ENCODE measurements around the gene ANKRD10.

The ANKRD10 gene

GRCh38 chr13:110883542-110883941, 31.3 kb downstream of the ANKRD10 start:
- H3K27ac ChIP-seq (ENCODE audit: low read length): no peak overlapping the region
- no peak overlapping the region for H3K4me3 ChIP-seq (ENCODE audit: low read length in 2 of 2)
- no peaks in the 10 kb centered on the region for H3K27me3 ChIP-seq (ENCODE audit: control insufficient read depth in 1 of 2, insufficient read depth in 2 of 2, low read length in 2 of 2)
- H3K9ac ChIP-seq (ENCODE audit: low read length in 2 of 2): no peak overlapping the region
- no peaks in the 10 kb centered on the region for H3K4me1 ChIP-seq (ENCODE audit: control insufficient read depth, insufficient read depth, low read length)
- H3K9me3 ChIP-seq (ENCODE audit: control insufficient read depth in 2 of 2, low read length in 2 of 2): no peaks in the 10 kb centered on the region
- peaks cover 0 to 8% of the 10 kb centered on the region in 2 donors for H3K36me3 ChIP-seq (ENCODE audit: control insufficient read depth in 2 of 2, insufficient read depth in 2 of 2, low read length in 2 of 2)

GRCh38 chr13:110882972-110883371, 31.9 kb downstream of the ANKRD10 start:
- no peaks in the 10 kb centered on the region for H3K4me1 ChIP-seq (ENCODE audit: control insufficient read depth, insufficient read depth, low read length)
- H3K27me3 ChIP-seq (ENCODE audit: control insufficient read depth in 1 of 2, insufficient read depth in 2 of 2, low read length in 2 of 2): no peaks in the 10 kb centered on the region
- peaks cover 0 to 8% of the 10 kb centered on the region in 2 donors for H3K36me3 ChIP-seq (ENCODE audit: control insufficient read depth in 2 of 2, insufficient read depth in 2 of 2, low read length in 2 of 2)
- no peak overlapping the region for H3K27ac ChIP-seq (ENCODE audit: low read length)
- H3K9ac ChIP-seq (ENCODE audit: low read length in 2 of 2): no peak overlapping the region
- H3K4me3 ChIP-seq (ENCODE audit: low read length in 2 of 2): no peak overlapping the region
- H3K9me3 ChIP-seq (ENCODE audit: control insufficient read depth in 2 of 2, low read length in 2 of 2): no peaks in the 10 kb centered on the region

GRCh38 chr13:110881839-110882627, 32.8 kb downstream of the ANKRD10 start:
- H3K9ac ChIP-seq (ENCODE audit: low read length in 2 of 2): no peak overlapping the region
- H3K27me3 ChIP-seq (ENCODE audit: control insufficient read depth in 1 of 2, insufficient read depth in 2 of 2, low read length in 2 of 2): no peaks in the 10 kb centered on the region
- no peak overlapping the region for H3K27ac ChIP-seq (ENCODE audit: low read length)
- H3K36me3 ChIP-seq (ENCODE audit: control insufficient read depth in 2 of 2, insufficient read depth in 2 of 2, low read length in 2 of 2): peaks cover 0 to 8% of the 10 kb centered on the region in 2 donors
- no peak overlapping the region for H3K4me3 ChIP-seq (ENCODE audit: low read length in 2 of 2)
- no peaks in the 10 kb centered on the region for H3K9me3 ChIP-seq (ENCODE audit: control insufficient read depth in 2 of 2, low read length in 2 of 2)
- no peaks in the 10 kb centered on the region for H3K4me1 ChIP-seq (ENCODE audit: control insufficient read depth, insufficient read depth, low read length)

GRCh38 chr13:110880627-110881026, 34.2 kb downstream of the ANKRD10 start:
- no peaks in the 10 kb centered on the region for H3K4me1 ChIP-seq (ENCODE audit: control insufficient read depth, insufficient read depth, low read length)
- H3K9me3 ChIP-seq (ENCODE audit: control insufficient read depth in 2 of 2, low read length in 2 of 2): no peaks in the 10 kb centered on the region
- H3K4me3 ChIP-seq (ENCODE audit: low read length in 2 of 2): no peak overlapping the region
- no peak overlapping the region for H3K9ac ChIP-seq (ENCODE audit: low read length in 2 of 2)
- H3K36me3 ChIP-seq (ENCODE audit: control insufficient read depth in 2 of 2, insufficient read depth in 2 of 2, low read length in 2 of 2): peaks cover 0 to 8% of the 10 kb centered on the region in 2 donors
- no peaks in the 10 kb centered on the region for H3K27me3 ChIP-seq (ENCODE audit: control insufficient read depth in 1 of 2, insufficient read depth in 2 of 2, low read length in 2 of 2)
- H3K27ac ChIP-seq (ENCODE audit: low read length): no peak overlapping the region

GRCh38 chr13:110879482-110879881, 35.4 kb downstream of the ANKRD10 start:
- Histone ChIP-seq H3K9me3 (ENCODE audit: control insufficient read depth in 2 of 2, low read length in 2 of 2) (no peaks in the 10 kb centered on the region), H3K4me1 (ENCODE audit: control insufficient read depth, insufficient read depth, low read length) (peaks cover 6% of the 10 kb centered on the region), H3K4me3 (ENCODE audit: low read length in 2 of 2) (no peak overlapping the region), H3K27me3 (ENCODE audit: control insufficient read depth in 1 of 2, insufficient read depth in 2 of 2, low read length in 2 of 2) (no peaks in the 10 kb centered on the region), H3K9ac (ENCODE audit: low read length in 2 of 2) (no peak overlapping the region), H3K27ac (ENCODE audit: low read length) (no peak overlapping the region), H3K36me3 (ENCODE audit: control insufficient read depth in 2 of 2, insufficient read depth in 2 of 2, low read length in 2 of 2) (peaks cover 0 to 8% of the 10 kb centered on the region in 2 donors)

GRCh38 chr13:110877737-110878258, 37.1 kb downstream of the ANKRD10 start:
- H3K4me1 ChIP-seq (ENCODE audit: control insufficient read depth, insufficient read depth, low read length): peaks cover 15% of the 10 kb centered on the region

GRCh38 chr13:110876609-110877008, 38.3 kb downstream of the ANKRD10 start:
- H3K36me3 ChIP-seq (ENCODE audit: control insufficient read depth in 2 of 2, insufficient read depth in 2 of 2, low read length in 2 of 2): peaks cover 0 to 6% of the 10 kb centered on the region in 2 donors
- peaks cover 22% of the 10 kb centered on the region for H3K4me1 ChIP-seq (ENCODE audit: control insufficient read depth, insufficient read depth, low read length)
- H3K27me3 ChIP-seq (ENCODE audit: control insufficient read depth in 1 of 2, insufficient read depth in 2 of 2, low read length in 2 of 2): no peaks in the 10 kb centered on the region
- H3K9ac ChIP-seq (ENCODE audit: low read length in 2 of 2): no peak overlapping the region
- no peaks in the 10 kb centered on the region for H3K9me3 ChIP-seq (ENCODE audit: control insufficient read depth in 2 of 2, low read length in 2 of 2)
- H3K27ac ChIP-seq (ENCODE audit: low read length): no peak overlapping the region
- no peak overlapping the region for H3K4me3 ChIP-seq (ENCODE audit: low read length in 2 of 2)

More at GRCh38 chr13:110877737-110878258, 37.1 kb downstream of the ANKRD10 start:
- Histone ChIP-seq H3K27me3 (ENCODE audit: control insufficient read depth in 1 of 2, insufficient read depth in 2 of 2, low read length in 2 of 2) (no peaks in the 10 kb centered on the region), H3K9ac (ENCODE audit: low read length in 2 of 2) (no peak overlapping the region), H3K27ac (ENCODE audit: low read length) (no peak overlapping the region), H3K4me3 (ENCODE audit: low read length in 2 of 2) (no peak overlapping the region), H3K9me3 (ENCODE audit: control insufficient read depth in 2 of 2, low read length in 2 of 2) (no peaks in the 10 kb centered on the region), H3K36me3 (ENCODE audit: control insufficient read depth in 2 of 2, insufficient read depth in 2 of 2, low read length in 2 of 2) (peaks cover 0 to 8% of the 10 kb centered on the region in 2 donors)

- peak overlapping the region; percentile 37 to 78 for H3K4me3 ChIP-seq (ENCODE audit: low read length in 2 of 2)
- peak overlapping the region in 1 of 2 donors; percentile 54 for H3K9ac ChIP-seq (ENCODE audit: low read length in 2 of 2)
- no peaks in the 10 kb centered on the region for H3K27me3 ChIP-seq (ENCODE audit: control insufficient read depth in 1 of 2, insufficient read depth in 2 of 2, low read length in 2 of 2)
These were observed 39.6 kb downstream of the ANKRD10 start for GRCh38 chr13:110875241-110875640.

GRCh38 chr13:110874508-110874960, 40.3 kb downstream of the ANKRD10 start:
- Histone ChIP-seq H3K36me3 (ENCODE audit: control insufficient read depth in 2 of 2, insufficient read depth in 2 of 2, low read length in 2 of 2) (peaks cover 0 to 2% of the 10 kb centered on the region in 2 donors), H3K4me3 (ENCODE audit: low read length in 2 of 2) (peak overlapping the region; percentile 78 to 79), H3K9ac (ENCODE audit: low read length in 2 of 2) (peak overlapping the region; percentile 54 to 69), H3K9me3 (ENCODE audit: control insufficient read depth in 2 of 2, low read length in 2 of 2) (no peaks in the 10 kb centered on the region), H3K27ac (ENCODE audit: low read length) (no peak overlapping the region), H3K4me1 (ENCODE audit: control insufficient read depth, insufficient read depth, low read length) (peaks cover 42% of the 10 kb centered on the region), H3K27me3 (ENCODE audit: control insufficient read depth in 1 of 2, insufficient read depth in 2 of 2, low read length in 2 of 2) (no peaks in the 10 kb centered on the region)

More at GRCh38 chr13:110875241-110875640, 39.6 kb downstream of the ANKRD10 start:
- peaks cover 0 to 5% of the 10 kb centered on the region in 2 donors for H3K36me3 ChIP-seq (ENCODE audit: control insufficient read depth in 2 of 2, insufficient read depth in 2 of 2, low read length in 2 of 2)
- no peak overlapping the region for H3K27ac ChIP-seq (ENCODE audit: low read length)
- peaks cover 35% of the 10 kb centered on the region for H3K4me1 ChIP-seq (ENCODE audit: control insufficient read depth, insufficient read depth, low read length)
- no peaks in the 10 kb centered on the region for H3K9me3 ChIP-seq (ENCODE audit: control insufficient read depth in 2 of 2, low read length in 2 of 2)

GRCh38 chr13:110873639-110874507, 41.0 kb downstream of the ANKRD10 start:
- Histone ChIP-seq H3K9ac (ENCODE audit: low read length in 2 of 2) (peak overlapping the region; percentile 47 to 49), H3K27ac (ENCODE audit: low read length) (peak overlapping the region; percentile 37)

More at GRCh38 chr13:110873639-110874507, 41.0 kb downstream of the ANKRD10 start:
- H3K4me1 ChIP-seq (ENCODE audit: control insufficient read depth, insufficient read depth, low read length): peaks cover 48% of the 10 kb centered on the region
- H3K4me3 ChIP-seq (ENCODE audit: low read length in 2 of 2): peak overlapping the region; percentile 78 to 79
- H3K9me3 ChIP-seq (ENCODE audit: control insufficient read depth in 2 of 2, low read length in 2 of 2): no peaks in the 10 kb centered on the region
- no peaks in the 10 kb centered on the region for H3K36me3 ChIP-seq (ENCODE audit: control insufficient read depth in 2 of 2, insufficient read depth in 2 of 2, low read length in 2 of 2)
- no peaks in the 10 kb centered on the region for H3K27me3 ChIP-seq (ENCODE audit: control insufficient read depth in 1 of 2, insufficient read depth in 2 of 2, low read length in 2 of 2)

All from stomach smooth muscle (tissue), 2 donors.